K562 (cell line): ENCODE data around the gene IL10RB. TPM values are rescaled to one million over a fixed set of nuclear protein-coding genes. Genes with fewer than 3 reads are reported as not detected.

Experiments used
- CREB5 ChIP-seq: fragments of 250-450 bp; sonication (Bioruptor Pico); IDR thresholded peaks from 2 replicates; pipeline ENCODE4 v1.5.0; 2020; ENCODE audit warnings: mild to moderate bottlenecking
- CXXC5 ChIP-seq: fragments of 250-450 bp; sonication (Bioruptor Pico); IDR thresholded peaks from 2 replicates; pipeline ENCODE4 v1.8.0; 2022; ENCODE audit warnings: inconsistent platforms, mild to moderate bottlenecking, moderate library complexity
- DIDO1 ChIP-seq: fragments of 450-650 bp; IDR thresholded peaks from 2 replicates; pipeline ENCODE4 v1.6.1; 2016; ENCODE audit warnings: low read depth, missing biosample characterization, missing genetic modification characterization
- MAFK ChIP-seq: IDR thresholded peaks from 2 replicates; pipeline ENCODE4 v1.6.1; 2011; ENCODE audit warnings: low read length, improper control_type of control experiment
- MAX ChIP-seq: sonication (generic); formaldehyde crosslinking; IDR thresholded peaks from 2 replicates; pipeline ENCODE4 v1.9.0; 2022; ENCODE audit warnings: mild to moderate bottlenecking, missing genetic modification reagents
- MAZ ChIP-seq, 2 experiments: fragments of 450-650 bp in 1 of 2; sonication (generic) in 1 of 2; formaldehyde crosslinking; IDR thresholded peaks in 1 of 2; conservative IDR thresholded peaks in 1 of 2; 2 replicates each; pipeline versions ENCODE4 v1.4.0 to v1.5.0; 2020; ENCODE audit warnings: mild to moderate bottlenecking in 1 of 2, missing genetic modification reagents in 1 of 2
- MCM7 ChIP-seq, 2 experiments: fragments of 450-650 bp; IDR thresholded peaks; 2 replicates each; pipeline ENCODE4 v1.6.1; 2016 to 2018
- MXD1 ChIP-seq: fragments of 250-450 bp; sonication (Bioruptor Pico); IDR thresholded peaks from 2 replicates; pipeline ENCODE4 v1.8.0; 2021; ENCODE audit warnings: borderline replicate concordance, mild to moderate bottlenecking, moderate library complexity; ENCODE audit not compliant: poor library complexity, severe bottlenecking
- PRDM10 ChIP-seq: fragments of 450-650 bp; IDR thresholded peaks from 2 replicates; pipeline ENCODE4 v1.6.1; 2018; ENCODE audit not compliant: partially characterized antibody
- RB1 ChIP-seq: fragments of 450-650 bp; IDR thresholded peaks from 2 replicates; pipeline ENCODE4 v1.6.1; 2017; ENCODE audit warnings: low read depth, mild to moderate bottlenecking
- SFPQ ChIP-seq: fragments of 200-400 bp; formaldehyde crosslinking; IDR thresholded peaks from 2 replicates; pipeline ENCODE4 v1.6.1; 2017; ENCODE audit warnings: mild to moderate bottlenecking, low read depth, low read length, moderate library complexity
- SREBF1 ChIP-seq: fragments of 150-350 bp; IDR thresholded peaks from 2 replicates; pipeline ENCODE4 v1.6.1; 2014; ENCODE audit warnings: antibody characterized with exemption, low read depth, low read length, borderline replicate concordance
- VEZF1 ChIP-seq: fragments of 200-800 bp; sonication (Bioruptor generic); IDR thresholded peaks from 2 replicates; pipeline ENCODE4 v1.6.1; 2017; ENCODE audit warnings: missing genetic modification characterization, missing compliant biosample characterization
- ZC3H4 ChIP-seq: sonication (generic); formaldehyde crosslinking; IDR thresholded peaks from 2 replicates; pipeline ENCODE4 v1.9.0; 2021; ENCODE audit warnings: missing genetic modification reagents, borderline replicate concordance
- ZNF197 ChIP-seq: fragments of 200-800 bp; sonication (Bioruptor generic); IDR thresholded peaks from 2 replicates; pipeline ENCODE4 v1.6.1; 2016; ENCODE audit warnings: low read depth, missing genetic modification characterization, missing compliant biosample characterization
- ZNF263 ChIP-seq: sonication (generic); formaldehyde crosslinking; IDR thresholded peaks from 2 replicates; pipeline ENCODE4 v1.8.0; 2022; ENCODE audit warnings: mild to moderate bottlenecking, missing genetic modification reagents, borderline replicate concordance
- ZNF79 ChIP-seq: fragments of 250-450 bp; sonication (Bioruptor Pico); IDR thresholded peaks from 2 replicates; pipeline ENCODE4 v1.4.0; 2020; ENCODE audit warnings: low read depth, mild to moderate bottlenecking, moderate library complexity
- polyA plus RNA-seq, 8 experiments: library from polyadenylated mRNA; depleted of rRNA in 4 of 8; stranded (reverse) in 5 of 8; unstranded in 3 of 8; fragments of >200 nt; fragmentation: Nextera tagmentation in 2 of 8; fragmentation: Illumina TruSeq in 1 of 8; extraction: Ambion mirVana in 2 of 8; extraction: Trizol in 1 of 8; gene quantifications; 2 replicates each; pipeline versions ENCODE4 v1.2.1 to v1.2.3, GENCODE V29; 2011 to 2014; ENCODE audit warnings: inconsistent platforms in 1 of 8, missing spikeins in 1 of 8
- total RNA-seq, 7 experiments: library from RNA; depleted of rRNA in 6 of 7; stranded (reverse); fragments of >200 nt in 6 of 7; fragmentation: Illumina TruSeq in 2 of 7; extraction: Trizol in 2 of 7; gene quantifications; 2 replicates each; pipeline versions ENCODE4 v1.2.1 to v1.2.3, GENCODE V29; 2011 to 2021; ENCODE audit warnings: low replicate concordance in 1 of 7

The IL10RB gene
- total and polyA plus RNA-seq, 9 of the 15 experiments (the other 6 are each of a cell fraction or from before 2014, with no cell fraction given): 10.9 to 33.8 (median 23.0) TPM

- TF ChIP-seq PRDM10 (no peak), DIDO1 (tag) (no peak), SREBF1 (no peak), MXD1 (CRISPR knock-in tag) (no peak), MAX (0 out of 2 replicates have a peak, but pooled peaks have one; percentile 17), CXXC5 (CRISPR knock-in tag) (no peak), SFPQ (no peak), CREB5 (CRISPR knock-in tag) (no peak), VEZF1 (CRISPR knock-in tag) (no peak), MAFK (no peak), ZC3H4 (peak; percentile 31; the same call in 1 of the 2 replicates), ZNF197 (no peak), ZNF79 (CRISPR knock-in tag) (no peak), MCM7 (IDR thresholded peaks at IDR 0.05) (no peak), MAZ (CRISPR knock-in tag; conservative IDR thresholded peaks at IDR 0.05 in 1 of 2, IDR thresholded peaks at IDR 0.05 in 1 of 2) (no peak), ZNF263 (CRISPR knock-in tag) (no peak), RB1 (no peak)
Measured at GRCh38 chr21:33302055-33302454, 35.9 kb downstream of the IL10RB start (continued).
